ENCODE measurements around the gene CCT8.

- no peak for TF ChIP-seq HDGF (IDR thresholded peaks at IDR 0.05; ENCODE audit: borderline replicate concordance)
- no peak for TF ChIP-seq FOXM1 (IDR thresholded peaks at IDR 0.05; ENCODE audit: borderline replicate concordance)
- no peak for TF ChIP-seq CTBP1 (IDR thresholded peaks at IDR 0.05; ENCODE audit: borderline replicate concordance)
- no peak for TF ChIP-seq SP1 (IDR thresholded peaks at IDR 0.05)
- no peak for TF ChIP-seq FOXA1 (IDR thresholded peaks at IDR 0.05)
- no peak for TF ChIP-seq L3MBTL2 (conservative IDR thresholded peaks at IDR 0.05)
- no peak for TF ChIP-seq SUZ12 (IDR thresholded peaks at IDR 0.05)
- no peak for TF ChIP-seq ELF4 (IDR thresholded peaks at IDR 0.05)
- no peak for TF ChIP-seq FOXK2 (IDR thresholded peaks at IDR 0.05)
- TF ChIP-seq BHLHE40 (IDR thresholded peaks at IDR 0.05; ENCODE audit: borderline replicate concordance) = no peak
- TF ChIP-seq LEF1 (IDR thresholded peaks at IDR 0.05; ENCODE audit: borderline replicate concordance) = no peak
- TF ChIP-seq ZNF384 (IDR thresholded peaks at IDR 0.05) = no peak
- TF ChIP-seq TARDBP (IDR thresholded peaks at IDR 0.05) = no peak
- no peak for TF ChIP-seq PKNOX1 (IDR thresholded peaks at IDR 0.05)
Measured at GRCh38 chr21:29092102-29092959, 18.9 kb upstream of the CCT8 start.

Measured in HEK293T (cell line).